OCI-LY7 (cell line): ENCODE measurements around the gene TMEM183A.

Experiments used
- EZH2phosphoT487 ChIP-seq: fragments of 200-600 bp; sonication (generic); IDR thresholded peaks from 2 replicates; pipeline ENCODE4 v1.6.1; 2018; ENCODE audit warnings: low read depth, borderline replicate concordance, mild to moderate bottlenecking, mixed run types, antibody characterized with exemption, low read length, moderate library complexity, mixed read lengths
- TF ChIP-seq, protein P1 (sequence below): fragments of 200-600 bp; sonication (generic); conservative IDR thresholded peaks from 2 replicates; pipeline ENCODE4 v1.5.1; 2014; ENCODE audit warnings: mild to moderate bottlenecking, antibody characterized with exemption, low read length, moderate library complexity, mixed read lengths

DNA sequence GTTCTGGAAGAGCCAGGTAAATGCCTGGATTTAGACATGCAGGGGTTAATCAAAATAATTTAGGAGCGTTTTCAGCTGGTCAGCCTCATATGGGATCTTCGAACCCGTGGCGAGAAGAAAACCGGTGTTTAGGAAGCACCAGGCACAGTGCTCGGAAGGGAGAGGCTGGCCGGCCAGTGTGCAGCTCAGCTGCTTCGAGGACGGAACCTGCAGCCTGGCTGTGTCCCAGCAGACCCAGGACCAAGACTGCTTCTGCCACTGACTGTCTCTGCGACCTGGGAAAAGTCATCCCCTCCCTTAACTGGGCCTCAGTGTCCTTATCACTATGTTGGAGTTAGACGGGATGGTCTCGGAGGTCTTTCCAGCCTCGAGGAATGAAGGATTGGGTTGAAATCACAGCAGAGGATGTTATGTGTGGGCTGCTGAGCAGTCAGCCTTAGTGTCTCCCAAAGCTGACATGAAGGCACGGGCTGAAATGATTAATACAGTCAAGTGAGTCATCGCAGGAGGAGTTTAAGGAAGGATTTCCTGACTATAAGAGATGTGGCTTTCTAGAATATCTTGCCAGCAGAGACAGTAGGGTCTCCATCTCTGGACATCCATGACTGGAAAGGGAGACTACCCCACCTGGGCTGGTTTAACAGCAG, 39.9 kb downstream of the TMEM183A start:
- TF ChIP-seq, protein P1, sequence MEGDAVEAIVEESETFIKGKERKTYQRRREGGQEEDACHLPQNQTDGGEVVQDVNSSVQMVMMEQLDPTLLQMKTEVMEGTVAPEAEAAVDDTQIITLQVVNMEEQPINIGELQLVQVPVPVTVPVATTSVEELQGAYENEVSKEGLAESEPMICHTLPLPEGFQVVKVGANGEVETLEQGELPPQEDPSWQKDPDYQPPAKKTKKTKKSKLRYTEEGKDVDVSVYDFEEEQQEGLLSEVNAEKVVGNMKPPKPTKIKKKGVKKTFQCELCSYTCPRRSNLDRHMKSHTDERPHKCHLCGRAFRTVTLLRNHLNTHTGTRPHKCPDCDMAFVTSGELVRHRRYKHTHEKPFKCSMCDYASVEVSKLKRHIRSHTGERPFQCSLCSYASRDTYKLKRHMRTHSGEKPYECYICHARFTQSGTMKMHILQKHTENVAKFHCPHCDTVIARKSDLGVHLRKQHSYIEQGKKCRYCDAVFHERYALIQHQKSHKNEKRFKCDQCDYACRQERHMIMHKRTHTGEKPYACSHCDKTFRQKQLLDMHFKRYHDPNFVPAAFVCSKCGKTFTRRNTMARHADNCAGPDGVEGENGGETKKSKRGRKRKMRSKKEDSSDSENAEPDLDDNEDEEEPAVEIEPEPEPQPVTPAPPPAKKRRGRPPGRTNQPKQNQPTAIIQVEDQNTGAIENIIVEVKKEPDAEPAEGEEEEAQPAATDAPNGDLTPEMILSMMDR = no peak
- no peak for TF ChIP-seq EZH2phosphoT487
